Left cardiac atrium (tissue), 4 donors: ENCODE measurements around the gene MICAL3. TPM values are rescaled to one million over a fixed set of nuclear protein-coding genes. Genes with fewer than 3 reads are reported as not detected.

Source experiments
- ATAC-seq, 2 donors: fragments of 200-7000 bp; cut with Tn5 transposase; one replicate each; pipeline ENCODE4 v1.9.1; 2020; ENCODE audit warnings: mild to moderate bottlenecking in 2 of 2, moderate library complexity in 2 of 2
- DNase-seq: peaks from one replicate; pipeline ENCODE4 v3.0.0-alpha.2; 2020
- intact Hi-C, 2 donors: fragments of 100-400 bp; cut with DNase I; formaldehyde crosslinking; loops; one replicate each; pipeline versions ENCODE4 v1.14.1 to v1.15.1; 2022 to 2023
- microRNA-seq, 2 donors: library from miRNA; unstranded; fragments of <30 nt; microRNA quantifications; one replicate each; pipeline ENCODE4 v1.2.0, GENCODE V29; 2020
- total RNA-seq, 2 donors: library from RNA; stranded (reverse); fragmentation: NEBNext Ultra II Directional; extraction: Animal tissue kit (Norgen Biotek cat#: 25700); gene quantifications; one replicate each; pipeline ENCODE4 v1.2.1, GENCODE V29; 2021
- donor health status: DM: no; HTN: yes; CAD: no.
- donor health status: DM: no; HTN: yes; CAD: no; lungs with severe emphysema.
- donor health status: DM: yes; HTN: yes; CAD: no.
- donor health status: Dilated cardiomyopathy.

The MICAL3 gene
- total RNA-seq, 2 donors from 2014 or later = 54.7 to 80.1 TPM

GRCh38 chr22:17738386-17739128, 285.8 kb downstream of the MICAL3 start:
- ATAC-seq = no peak
- DNase-seq = no peak
- intact Hi-C loops = no loop called here

Small RNA genes lying within 50 kb of the gene (microRNA-seq; reads per million reads assigned to microRNA genes)
- gene MIR3198-1 (0 reads per million in 2 donors), gene MIR648 (0 reads per million in 2 donors)

Other genes with a start within 250 kb of the MICAL3 start
- 10 to 100 TPM; 21.6 to 22.5 TPM for gene PEX26, start 53.4 kb upstream of the MICAL3 start, total RNA-seq
- gene TUBA8, start 86.2 kb upstream of the MICAL3 start, total RNA-seq = 100 to 1,000 TPM in 1 of 2 donors, 10 to 100 TPM in 1; 98.8 to 200 TPM
- gene USP18, start 125.6 kb upstream of the MICAL3 start, total RNA-seq = 1 to 10 TPM; 3.3 to 5.1 TPM